VCaP (cell line): ENCODE data around the gene RBX1.

Source experiments
- H3K27ac ChIP-seq: fragments of 450-650 bp; 2 replicates; pipeline ENCODE4 v1.5.1; 2017
- CTCF ChIP-seq: fragments of 450-650 bp; conservative IDR thresholded peaks from 2 replicates; pipeline ENCODE4 v1.5.1; 2017; ENCODE audit warnings: mild to moderate bottlenecking, moderate library complexity

RBX1 gene

DNA sequence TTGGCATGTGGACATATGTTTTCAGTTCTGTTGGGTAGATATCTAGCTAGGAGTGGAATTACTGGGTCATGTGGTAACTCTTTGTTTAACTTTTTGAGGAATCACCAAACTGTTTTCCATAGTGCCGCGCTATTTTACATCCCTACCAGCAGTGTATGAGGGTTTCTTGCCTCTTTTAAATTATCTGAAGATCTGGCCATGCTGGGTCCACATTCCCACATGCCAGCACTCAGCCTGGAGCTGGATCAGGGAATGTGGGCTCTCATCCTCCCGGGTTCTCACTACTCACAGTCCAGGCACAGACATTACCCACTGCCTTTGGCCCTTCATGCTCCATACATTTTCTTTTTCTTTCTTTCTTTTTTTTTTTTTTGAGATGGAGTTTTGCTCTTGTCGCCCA lies 44.6 kb downstream of the RBX1 start:
- no peak for TF ChIP-seq CTCF
- H3K27ac ChIP-seq = no peak overlapping the region

- TF ChIP-seq CTCF = no peak
- no peak overlapping the region for H3K27ac ChIP-seq
Observed at GRCh38 chr22:40997520-40997919, 46.3 kb downstream of the RBX1 start.

GRCh38 chr22:41000040-41000565 lies 48.9 kb downstream of the RBX1 start:
- H3K27ac ChIP-seq = no peak overlapping the region
- no peak for TF ChIP-seq CTCF

GRCh38 chr22:41000941-41001721 lies 50.0 kb downstream of the RBX1 start:
- TF ChIP-seq CTCF = no peak
- H3K27ac ChIP-seq = no peak overlapping the region

- TF ChIP-seq CTCF = no peak
Observed at GRCh38 chr22:41001722-41002122, 50.5 kb downstream of the RBX1 start.

DNA sequence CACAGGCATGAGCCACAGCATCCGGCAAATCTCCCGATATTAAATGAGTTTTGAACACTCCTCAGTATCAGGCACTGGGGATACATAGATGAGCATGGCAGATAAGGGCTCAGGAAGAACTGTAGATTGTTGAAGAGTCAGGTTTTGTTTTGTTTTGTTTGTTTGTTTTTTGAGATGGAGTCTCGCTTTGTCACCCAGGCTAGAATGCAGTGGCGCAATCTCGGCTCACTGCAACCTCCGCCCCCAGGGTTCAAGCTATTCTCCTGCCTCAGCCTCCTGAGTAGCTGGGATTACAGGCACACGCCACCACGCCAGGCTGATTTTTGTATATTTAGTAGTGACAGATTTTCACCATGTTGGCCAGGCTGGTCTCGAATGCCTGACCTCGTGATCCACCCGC lies 51.2 kb downstream of the RBX1 start:
- peak overlapping the region; percentile 48 for H3K27ac ChIP-seq

More at GRCh38 chr22:41001722-41002122, 50.5 kb downstream of the RBX1 start:
- no peak overlapping the region for H3K27ac ChIP-seq

- TF ChIP-seq CTCF = no peak
Observed at GRCh38 chr22:41003066-41003465, 51.9 kb downstream of the RBX1 start.

DNA sequence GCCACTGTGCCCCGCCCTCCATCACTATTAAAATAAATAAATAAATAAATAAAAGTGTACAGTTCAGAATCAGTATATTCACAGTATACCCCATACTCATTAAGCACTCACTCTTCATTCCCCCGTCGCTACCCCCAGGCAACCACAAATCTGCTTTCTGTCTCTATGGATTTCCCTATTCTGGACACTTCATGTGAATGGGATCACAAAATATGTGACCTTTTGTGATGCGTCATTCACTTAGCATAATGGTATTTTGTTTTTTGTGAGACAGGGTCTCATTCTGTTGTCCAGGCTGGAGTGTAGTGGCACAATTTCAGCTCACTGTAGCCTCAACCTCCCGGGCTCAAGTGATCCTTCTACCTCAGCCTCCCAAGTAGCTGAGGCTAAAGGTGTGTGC lies 52.8 kb downstream of the RBX1 start:
- peak overlapping the region; percentile 48 for H3K27ac ChIP-seq
- TF ChIP-seq CTCF = no peak

More at GRCh38 chr22:41003066-41003465, 51.9 kb downstream of the RBX1 start:
- H3K27ac ChIP-seq = peak overlapping the region; percentile 48
